SU-DHL-6 (cell line): ENCODE results near the gene OTOA.

ENCODE experiments used
- EZH2phosphoT487 ChIP-seq: fragments of 200-600 bp; sonication (generic), shearing (Covaris generic); conservative IDR thresholded peaks from 2 replicates; pipeline ENCODE4 v1.6.1; 2018; ENCODE audit warnings: mild to moderate bottlenecking, antibody characterized with exemption, low read length, moderate library complexity, mixed read lengths
- TF ChIP-seq, protein P1 (sequence below): fragments of 200-600 bp; sonication (generic); IDR thresholded peaks from one replicate; pipeline ENCODE4 v1.5.1; 2017; ENCODE audit warnings: antibody characterized with exemption, mild to moderate bottlenecking, low read length, moderate library complexity; ENCODE audit not compliant: insufficient read depth, poor library complexity, severe bottlenecking

DNA sequence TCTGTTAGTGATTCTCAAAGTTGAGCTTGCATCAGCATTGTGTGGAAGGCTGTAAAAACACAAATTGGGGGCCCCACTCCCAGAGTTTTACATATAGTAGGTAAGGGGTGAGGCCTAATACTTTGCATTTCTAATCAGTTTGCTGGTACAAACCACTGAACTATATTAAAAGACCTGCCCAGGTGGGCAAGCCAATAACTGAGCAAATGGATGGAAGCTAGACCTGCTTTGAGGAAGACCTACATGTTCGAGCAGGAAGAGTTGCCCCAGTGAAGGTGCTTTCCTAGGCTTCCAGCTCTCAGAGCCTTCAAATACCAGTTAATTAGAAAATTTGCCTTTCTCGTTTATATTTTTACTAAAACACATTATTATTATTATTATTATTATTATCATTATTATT, 56.8 kb downstream of the OTOA start:
- TF ChIP-seq, protein P1, sequence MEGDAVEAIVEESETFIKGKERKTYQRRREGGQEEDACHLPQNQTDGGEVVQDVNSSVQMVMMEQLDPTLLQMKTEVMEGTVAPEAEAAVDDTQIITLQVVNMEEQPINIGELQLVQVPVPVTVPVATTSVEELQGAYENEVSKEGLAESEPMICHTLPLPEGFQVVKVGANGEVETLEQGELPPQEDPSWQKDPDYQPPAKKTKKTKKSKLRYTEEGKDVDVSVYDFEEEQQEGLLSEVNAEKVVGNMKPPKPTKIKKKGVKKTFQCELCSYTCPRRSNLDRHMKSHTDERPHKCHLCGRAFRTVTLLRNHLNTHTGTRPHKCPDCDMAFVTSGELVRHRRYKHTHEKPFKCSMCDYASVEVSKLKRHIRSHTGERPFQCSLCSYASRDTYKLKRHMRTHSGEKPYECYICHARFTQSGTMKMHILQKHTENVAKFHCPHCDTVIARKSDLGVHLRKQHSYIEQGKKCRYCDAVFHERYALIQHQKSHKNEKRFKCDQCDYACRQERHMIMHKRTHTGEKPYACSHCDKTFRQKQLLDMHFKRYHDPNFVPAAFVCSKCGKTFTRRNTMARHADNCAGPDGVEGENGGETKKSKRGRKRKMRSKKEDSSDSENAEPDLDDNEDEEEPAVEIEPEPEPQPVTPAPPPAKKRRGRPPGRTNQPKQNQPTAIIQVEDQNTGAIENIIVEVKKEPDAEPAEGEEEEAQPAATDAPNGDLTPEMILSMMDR = no peak
- no peak for TF ChIP-seq EZH2phosphoT487
